ENCODE measurements around the gene KCTD17. TPM values are rescaled to one million over a fixed set of nuclear protein-coding genes. Genes with fewer than 3 reads are reported as not detected.

Gene KCTD17
- total RNA-seq, 6 experiments from 2014 or later = 39.8 to 46.4 (median 43.3) TPM

- Mint-ChIP-seq H3K36me3 (ENCODE audit: low read depth) (no peaks in the 10 kb centered on the region), H3K27ac (no peak overlapping the region), H3K4me3 (no peak overlapping the region), H3K27me3 (ENCODE audit: insufficient read depth) (peaks cover 30% of the 10 kb centered on the region), H3K4me1 (ENCODE audit: low read depth) (peaks cover 9% of the 10 kb centered on the region), H3K9me3 (no peaks in the 10 kb centered on the region)
- DNase-seq = no peak
- TF ChIP-seq CTCF (IDR thresholded peaks at IDR 0.05) = no peak
Measured at GRCh38 chr22:37089434-37089833, 37.9 kb downstream of the KCTD17 start.

GRCh38 chr22:37090920-37091695 lies 39.6 kb downstream of the KCTD17 start:
- H3K4me1 Mint-ChIP-seq (ENCODE audit: low read depth) = peaks cover 9% of the 10 kb centered on the region
- no peak for DNase-seq

GRCh38 chr22:37091994-37092393 lies 40.5 kb downstream of the KCTD17 start:
- Mint-ChIP-seq H3K36me3 (ENCODE audit: low read depth) (no peaks in the 10 kb centered on the region), H3K27me3 (ENCODE audit: insufficient read depth) (peaks cover 41% of the 10 kb centered on the region), H3K4me3 (no peak overlapping the region), H3K4me1 (ENCODE audit: low read depth) (peaks cover 9% of the 10 kb centered on the region), H3K27ac (no peak overlapping the region), H3K9me3 (no peaks in the 10 kb centered on the region)
- no peak for TF ChIP-seq CTCF (IDR thresholded peaks at IDR 0.05)
- DNase-seq = no peak

More at GRCh38 chr22:37090920-37091695, 39.6 kb downstream of the KCTD17 start:
- Mint-ChIP-seq H3K36me3 (ENCODE audit: low read depth) (no peaks in the 10 kb centered on the region), H3K4me3 (no peak overlapping the region), H3K9me3 (no peaks in the 10 kb centered on the region), H3K27me3 (ENCODE audit: insufficient read depth) (peaks cover 32% of the 10 kb centered on the region), H3K27ac (no peak overlapping the region)
- no peak for TF ChIP-seq CTCF (IDR thresholded peaks at IDR 0.05)

GRCh38 chr22:37092997-37093396 lies 41.5 kb downstream of the KCTD17 start:
- Mint-ChIP-seq H3K27ac (no peak overlapping the region), H3K4me3 (no peak overlapping the region), H3K4me1 (ENCODE audit: low read depth) (peaks cover 6% of the 10 kb centered on the region), H3K9me3 (no peaks in the 10 kb centered on the region), H3K27me3 (ENCODE audit: insufficient read depth) (peaks cover 46% of the 10 kb centered on the region), H3K36me3 (ENCODE audit: low read depth) (no peaks in the 10 kb centered on the region)
- no peak for TF ChIP-seq CTCF (IDR thresholded peaks at IDR 0.05)
- DNase-seq = no peak

- Mint-ChIP-seq H3K27me3 (ENCODE audit: insufficient read depth) (peaks cover 50% of the 10 kb centered on the region), H3K36me3 (ENCODE audit: low read depth) (no peaks in the 10 kb centered on the region), H3K4me3 (no peak overlapping the region), H3K9me3 (no peaks in the 10 kb centered on the region), H3K27ac (no peak overlapping the region), H3K4me1 (ENCODE audit: low read depth) (no peaks in the 10 kb centered on the region)
- no peak for TF ChIP-seq CTCF (IDR thresholded peaks at IDR 0.05)
- no peak for DNase-seq
Measured at GRCh38 chr22:37094239-37094638, 42.7 kb downstream of the KCTD17 start.
